Fibroblast of lung (primary cell): ENCODE results near the gene DCLRE1B.

Source experiments
- EZH2 ChIP-seq: IDR thresholded peaks from 2 replicates; pipeline ENCODE4 v1.5.1; 2012; ENCODE audit warnings: low read length, control low read depth, mild to moderate bottlenecking; ENCODE audit errors: missing control alignments
- TF ChIP-seq, protein P1 (sequence below), 2 donors: IDR thresholded peaks in 1 of 2; conservative IDR thresholded peaks in 1 of 2; 1 replicate in 1 of 2; 2 replicates in 1 of 2; pipeline ENCODE4 v1.5.1; 2011 to 2012; ENCODE audit warnings: low read length in 2 of 2, control low read depth in 1 of 2, inconsistent platforms in 1 of 2, low read depth in 1 of 2, mild to moderate bottlenecking in 1 of 2

DNA sequence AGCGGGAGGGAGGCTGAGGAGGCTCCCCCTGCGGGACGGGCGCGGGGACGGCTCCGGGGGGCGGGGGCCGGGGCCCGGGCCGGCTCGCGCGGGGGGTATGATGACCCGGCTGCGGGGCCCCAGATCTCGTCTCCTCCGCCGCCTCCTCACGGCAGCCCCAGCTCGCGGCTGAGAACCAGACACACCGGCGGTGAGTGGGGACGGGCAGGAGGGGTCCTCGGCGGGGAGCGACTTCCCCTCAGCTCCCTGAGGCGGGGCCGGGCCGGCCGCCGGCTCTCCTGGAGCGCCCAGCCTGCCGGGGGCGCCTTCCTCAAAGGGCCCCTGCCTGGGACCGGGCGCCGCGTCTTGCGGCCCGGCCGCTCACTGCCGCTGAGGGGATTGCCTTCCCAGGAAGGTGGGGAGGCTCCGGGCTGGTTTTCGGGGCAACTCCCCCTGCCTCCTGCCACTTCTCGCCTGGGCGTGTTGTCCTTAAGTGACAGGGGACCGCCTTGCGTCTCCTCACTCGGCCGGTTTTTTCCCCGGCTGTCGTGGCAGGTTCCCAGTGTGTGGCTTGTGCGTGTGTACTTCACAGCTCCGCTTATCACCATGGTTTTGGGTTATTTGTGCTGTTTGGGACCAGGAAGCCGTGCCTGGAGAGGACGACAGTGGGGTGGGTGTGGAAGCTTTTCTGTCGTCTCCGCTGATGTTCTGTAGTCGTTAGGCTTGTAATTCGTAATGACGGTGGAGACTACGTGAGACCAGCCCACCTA, 24.8 kb downstream of the DCLRE1B start:
- TF ChIP-seq, protein P1, sequence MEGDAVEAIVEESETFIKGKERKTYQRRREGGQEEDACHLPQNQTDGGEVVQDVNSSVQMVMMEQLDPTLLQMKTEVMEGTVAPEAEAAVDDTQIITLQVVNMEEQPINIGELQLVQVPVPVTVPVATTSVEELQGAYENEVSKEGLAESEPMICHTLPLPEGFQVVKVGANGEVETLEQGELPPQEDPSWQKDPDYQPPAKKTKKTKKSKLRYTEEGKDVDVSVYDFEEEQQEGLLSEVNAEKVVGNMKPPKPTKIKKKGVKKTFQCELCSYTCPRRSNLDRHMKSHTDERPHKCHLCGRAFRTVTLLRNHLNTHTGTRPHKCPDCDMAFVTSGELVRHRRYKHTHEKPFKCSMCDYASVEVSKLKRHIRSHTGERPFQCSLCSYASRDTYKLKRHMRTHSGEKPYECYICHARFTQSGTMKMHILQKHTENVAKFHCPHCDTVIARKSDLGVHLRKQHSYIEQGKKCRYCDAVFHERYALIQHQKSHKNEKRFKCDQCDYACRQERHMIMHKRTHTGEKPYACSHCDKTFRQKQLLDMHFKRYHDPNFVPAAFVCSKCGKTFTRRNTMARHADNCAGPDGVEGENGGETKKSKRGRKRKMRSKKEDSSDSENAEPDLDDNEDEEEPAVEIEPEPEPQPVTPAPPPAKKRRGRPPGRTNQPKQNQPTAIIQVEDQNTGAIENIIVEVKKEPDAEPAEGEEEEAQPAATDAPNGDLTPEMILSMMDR (conservative IDR thresholded peaks at IDR 0.05 in 1 of 2, IDR thresholded peaks at IDR 0.05 in 1 of 2; ENCODE audit: low read depth in 1 of 2, low read length in 2 of 2): peak; percentile 6 to 20
- TF ChIP-seq EZH2: no peak
